ENCODE results near the gene NRXN3.
"Not testable (repeated sequence)": the region's sequence is repeated elsewhere in the genome, so short reads cannot be mapped to it uniquely, and the experiment has no call there.

Gene NRXN3

DNA sequence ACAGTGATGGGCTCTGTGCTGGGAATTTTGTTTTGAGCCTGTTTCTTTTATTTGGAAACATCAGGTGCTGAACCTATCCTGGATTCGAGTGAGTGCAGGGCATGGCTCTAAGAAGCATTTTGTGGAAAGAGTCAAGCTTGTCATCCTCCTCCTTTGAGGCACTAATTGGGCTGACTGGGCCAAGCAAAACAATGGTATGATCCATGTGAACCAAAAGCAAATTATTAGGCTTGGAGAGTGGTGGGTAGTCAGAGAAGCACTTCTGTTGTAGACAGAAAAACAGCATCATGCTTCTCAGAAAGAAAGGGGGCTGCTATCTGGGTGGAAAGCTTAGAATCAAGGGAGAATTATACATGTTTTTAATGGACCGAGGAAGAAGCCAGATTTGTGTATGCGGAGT lies 1559.6 kb downstream of the NRXN3 start:
- no peak for DNase-seq

DNA sequence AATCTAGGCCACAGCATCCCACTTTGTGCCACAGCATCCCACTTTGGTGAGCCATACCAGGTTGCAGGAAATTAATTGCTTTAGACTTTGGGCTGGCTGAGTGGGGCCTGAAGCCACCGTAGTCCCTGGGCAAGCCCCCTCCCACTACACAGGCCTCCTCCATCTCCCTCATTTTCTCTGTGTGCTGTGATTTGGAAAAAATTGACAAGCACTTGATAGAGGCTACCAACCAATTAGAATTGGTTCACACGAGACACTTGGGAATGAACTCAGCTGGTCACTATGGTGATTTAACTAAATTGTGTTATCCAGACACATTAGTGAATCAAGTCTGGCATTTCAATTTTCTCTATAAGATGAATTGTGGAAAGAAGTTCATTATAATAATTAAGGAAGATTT lies 1560.0 kb downstream of the NRXN3 start:
- DNase-seq: no peak

GRCh38 chr14:79730953-79731352 lies 1560.8 kb downstream of the NRXN3 start:
- no peak for DNase-seq

DNA sequence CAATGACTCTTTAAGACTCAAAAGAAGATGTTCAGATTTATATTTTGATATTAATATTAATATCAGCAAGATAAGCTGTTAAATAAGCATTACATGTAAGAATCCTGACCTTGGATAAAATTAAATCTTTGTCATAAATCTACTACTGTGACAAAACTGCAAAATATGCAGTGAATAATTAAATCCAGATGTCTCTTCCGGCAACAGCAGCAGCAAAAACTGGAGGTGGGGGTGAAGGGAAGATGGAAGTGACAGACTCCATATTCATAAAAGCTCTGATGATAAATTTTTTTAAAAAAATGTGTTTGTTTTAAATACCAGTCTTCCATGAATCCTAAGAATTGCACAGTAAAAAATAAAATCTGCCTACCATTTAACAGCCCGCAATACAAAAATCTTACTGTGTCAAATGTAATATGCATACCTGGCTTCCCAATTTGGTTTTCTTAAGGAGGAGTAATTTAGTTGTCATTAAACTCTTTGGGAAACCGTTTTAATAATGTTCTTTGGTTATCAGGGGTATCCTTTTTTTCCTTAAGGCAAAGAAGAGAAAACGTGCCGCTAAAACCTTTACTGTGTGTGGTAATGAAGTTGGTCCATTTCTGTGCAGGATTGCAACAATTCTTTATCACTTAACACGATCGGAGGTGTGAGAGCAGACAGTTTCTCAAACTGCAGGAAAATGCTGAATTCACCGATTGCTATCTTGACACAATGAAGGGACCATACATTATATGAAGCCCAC lies 1562.9 kb downstream of the NRXN3 start:
- no peak for DNase-seq

DNA sequence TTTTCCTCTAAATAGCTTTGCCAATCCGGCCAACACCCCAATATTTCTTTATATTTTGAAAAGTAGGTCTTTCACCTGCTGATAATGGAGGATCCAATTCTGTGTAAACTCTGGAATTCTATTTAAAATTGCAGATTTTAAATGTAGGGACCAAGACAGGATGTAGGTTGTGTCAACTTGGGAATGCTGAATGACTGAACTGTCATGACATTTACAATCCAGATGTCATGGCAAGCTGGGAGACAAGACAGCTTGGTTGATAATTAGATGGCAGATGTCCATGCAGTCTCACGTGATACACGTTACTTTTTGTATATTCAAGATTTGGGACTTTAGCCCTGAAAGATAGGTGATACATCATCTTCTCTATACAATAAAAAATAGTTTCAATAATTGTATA lies 1564.0 kb downstream of the NRXN3 start:
- no peak for DNase-seq

- DNase-seq: no peak
Measured at GRCh38 chr14:79734656-79735055, 1564.5 kb downstream of the NRXN3 start.

DNA sequence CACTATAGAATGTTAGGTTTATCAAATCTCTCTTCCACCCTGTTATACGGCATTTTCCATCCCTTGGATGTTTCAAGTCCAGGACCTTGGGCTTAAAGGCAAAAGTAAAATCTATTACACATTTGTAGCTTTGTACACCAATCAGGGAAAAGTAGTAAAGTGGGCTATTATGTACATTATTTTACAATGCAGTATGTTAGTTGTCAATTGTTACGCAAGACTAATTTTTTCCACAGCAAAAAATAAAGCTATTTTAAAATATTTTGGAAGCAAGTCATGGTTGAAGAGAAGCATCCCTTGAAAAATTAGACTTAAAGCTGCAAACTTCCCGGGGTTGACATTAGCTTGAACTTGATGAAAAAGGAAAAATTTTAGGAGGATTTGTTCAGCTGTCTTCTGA lies 1564.9 kb downstream of the NRXN3 start:
- DNase-seq: no peak

DNA sequence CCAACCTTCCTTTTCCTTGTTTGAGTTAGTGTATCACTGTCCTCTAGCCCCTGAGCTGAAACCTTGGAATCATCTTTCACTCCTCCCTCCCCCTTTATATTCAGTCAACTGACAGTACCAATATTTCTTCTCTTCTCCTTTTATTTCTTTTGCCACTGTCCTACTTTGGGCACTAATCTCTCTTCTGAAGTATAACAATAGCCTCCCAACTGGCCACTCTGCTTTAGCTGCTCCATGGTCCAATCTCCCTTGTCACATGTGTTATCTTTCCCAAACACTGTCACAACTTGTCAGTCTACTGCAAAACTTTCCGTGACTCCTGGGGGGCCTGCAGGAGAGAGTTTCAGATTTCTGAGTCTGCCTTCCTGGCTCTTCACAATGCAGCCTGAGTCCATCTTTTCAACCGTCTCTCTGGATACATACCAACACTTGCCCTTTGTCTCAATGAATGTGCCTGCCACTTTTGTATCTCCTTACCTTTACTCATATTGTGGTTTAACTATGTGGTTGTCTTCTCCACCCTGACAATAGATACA lies 1570.0 kb downstream of the NRXN3 start:
- no peak for DNase-seq

DNA sequence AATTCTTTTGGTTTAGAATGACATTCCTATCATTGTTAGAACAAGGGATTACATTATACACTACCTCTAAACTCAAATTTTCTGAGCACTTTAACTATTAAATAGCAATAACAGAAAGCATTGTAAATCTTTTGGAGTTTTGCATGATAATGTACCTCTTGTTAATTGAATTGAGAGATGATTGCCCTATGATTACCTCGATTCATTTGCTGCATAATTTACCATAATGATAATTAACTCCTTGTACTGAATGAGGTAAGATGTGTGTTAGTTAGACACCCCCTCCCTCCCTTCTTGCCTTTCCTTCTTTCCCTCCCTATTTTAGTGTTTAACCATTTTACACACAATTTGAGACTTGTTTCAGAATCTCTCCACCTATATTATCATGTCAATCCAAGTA lies 1572.0 kb downstream of the NRXN3 start:
- no peak for DNase-seq

DNA sequence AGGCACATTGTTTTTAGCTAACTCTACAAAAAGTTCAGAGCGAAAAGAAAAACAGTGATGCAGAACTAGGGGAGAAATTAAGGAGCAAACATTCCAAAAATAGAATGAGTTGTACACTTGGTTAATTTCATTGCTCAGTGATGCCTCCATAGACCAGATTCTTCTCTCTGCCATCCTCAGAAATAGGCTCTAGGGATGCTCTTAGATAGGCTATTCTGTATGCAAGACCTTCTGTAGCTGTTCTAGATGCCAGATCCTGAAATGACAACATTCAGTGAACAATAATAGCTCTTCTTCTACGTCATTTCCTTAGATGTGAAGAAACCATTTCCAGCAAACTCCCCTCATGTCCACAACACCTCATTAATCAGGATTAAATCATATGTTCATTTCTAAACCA lies 1574.9 kb downstream of the NRXN3 start:
- no peak for DNase-seq

GRCh38 chr14:79749065-79749464 lies 1578.9 kb downstream of the NRXN3 start:
- DNase-seq: no peak

GRCh38 chr14:79758985-79759384 lies 1588.8 kb downstream of the NRXN3 start:
- no peak for DNase-seq

- no peak for DNase-seq
Measured at GRCh38 chr14:79764323-79764722, 1594.2 kb downstream of the NRXN3 start.

DNA sequence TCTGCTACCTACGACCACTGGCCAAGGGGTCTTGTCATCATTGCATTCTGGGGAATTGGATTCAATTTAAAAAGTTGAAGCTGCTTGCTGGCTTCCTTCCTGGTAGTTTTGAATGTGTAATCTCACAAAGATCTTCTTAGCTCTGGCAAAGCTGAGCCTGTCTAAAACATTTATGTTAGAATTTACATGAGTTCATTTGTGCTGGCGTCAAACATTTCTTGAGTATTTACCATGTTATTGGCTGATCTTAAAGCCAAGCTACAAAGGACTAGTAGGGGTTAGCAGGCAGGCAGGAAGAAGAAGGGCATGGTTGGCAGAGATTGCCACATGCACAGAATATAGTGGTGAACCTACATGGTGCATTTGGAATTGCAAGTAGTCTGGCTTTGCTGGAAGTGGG lies 1596.3 kb downstream of the NRXN3 start:
- DNase-seq: no peak

- no peak for DNase-seq
Measured at GRCh38 chr14:79767251-79767650, 1597.1 kb downstream of the NRXN3 start.

DNA sequence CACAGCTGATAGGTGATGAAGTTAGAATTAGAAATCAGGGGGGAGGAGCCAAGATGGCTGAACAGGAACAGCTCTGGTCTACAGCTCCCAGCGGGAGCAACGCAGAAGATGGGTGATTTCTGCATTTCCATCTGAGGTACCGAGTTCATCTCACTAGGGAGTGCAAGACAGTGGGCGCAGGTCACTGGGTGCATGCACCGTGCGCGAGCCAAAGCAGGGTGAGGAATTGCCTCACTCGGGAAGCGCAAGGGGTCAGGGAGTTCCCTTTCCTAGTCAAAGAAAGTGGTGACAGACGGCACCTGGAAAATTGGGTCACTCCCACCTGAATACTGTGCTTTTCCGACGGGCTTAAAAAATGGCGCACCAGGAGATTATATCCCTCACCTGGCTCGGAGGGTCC lies 1597.5 kb downstream of the NRXN3 start:
- DNase-seq: not testable (repeated sequence)

DNA sequence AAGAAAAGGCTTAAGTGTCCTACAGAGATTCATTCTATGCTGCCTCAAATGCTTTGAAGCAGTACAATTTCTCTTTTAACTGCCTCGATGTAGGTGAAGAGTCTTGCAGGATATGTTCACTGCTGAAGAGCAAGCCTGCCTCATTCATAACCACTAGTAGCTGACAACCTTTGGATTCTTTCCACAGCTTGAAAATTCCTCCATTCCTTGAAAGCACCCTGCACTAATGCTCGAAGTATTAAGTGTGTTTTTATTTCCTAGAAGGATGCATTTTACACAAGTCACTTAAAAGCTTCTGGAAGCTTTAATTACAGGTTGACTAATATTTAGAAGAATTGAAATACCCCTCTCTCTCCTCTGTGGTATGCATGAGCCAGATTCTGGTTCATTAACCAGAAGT lies 1611.7 kb downstream of the NRXN3 start:
- no peak for DNase-seq

GRCh38 chr14:79783041-79783440 lies 1612.9 kb downstream of the NRXN3 start:
- no peak for DNase-seq

GRCh38 chr14:79786522-79786921 lies 1616.3 kb downstream of the NRXN3 start:
- no peak for DNase-seq

- no peak for DNase-seq
Measured at GRCh38 chr14:79788346-79788745, 1618.2 kb downstream of the NRXN3 start.

GRCh38 chr14:79791055-79791732 lies 1621.0 kb downstream of the NRXN3 start:
- DNase-seq: no peak

GRCh38 chr14:79802093-79802492 lies 1631.9 kb downstream of the NRXN3 start:
- DNase-seq: no peak

DNA sequence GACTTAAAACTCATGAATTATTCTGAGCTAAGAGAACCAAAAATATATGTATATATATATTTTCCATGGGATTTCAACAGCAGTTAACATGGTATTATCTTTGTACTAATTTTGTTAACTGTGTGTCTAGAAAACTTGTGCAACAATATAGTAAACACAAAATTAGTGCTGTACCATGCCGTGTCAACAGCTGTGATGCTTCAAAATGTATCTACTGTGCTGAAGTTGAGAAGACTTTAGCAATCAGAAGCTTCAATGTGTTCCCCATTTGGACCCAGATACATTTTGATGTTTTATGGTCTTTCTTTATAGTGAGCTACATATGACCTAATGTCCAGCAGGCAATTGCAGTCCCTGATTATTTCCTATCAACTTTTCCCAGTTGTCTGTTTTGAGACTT lies 1635.5 kb downstream of the NRXN3 start:
- DNase-seq: no peak

- DNase-seq: no peak
Measured at GRCh38 chr14:79809849-79810612, 1639.9 kb downstream of the NRXN3 start.
